Retinal pigment epithelial cell (primary cell): ENCODE measurements around the gene NWD2.

Source experiments
- DNase-seq: peaks from one replicate; pipeline ENCODE4 v3.0.0-alpha.2; 2010; ENCODE audit warnings: low read depth
- H3K4me3 ChIP-seq: 2 replicates; pipeline ENCODE4 v1.5.1; 2011; ENCODE audit warnings: mild to moderate bottlenecking, low read length, control low read depth, moderate library complexity
- TF ChIP-seq, protein P1 (sequence below): conservative IDR thresholded peaks from 2 replicates; pipeline ENCODE4 v1.5.1; 2011; ENCODE audit warnings: low read depth, low read length, control low read depth, inconsistent platforms

The NWD2 gene

DNA sequence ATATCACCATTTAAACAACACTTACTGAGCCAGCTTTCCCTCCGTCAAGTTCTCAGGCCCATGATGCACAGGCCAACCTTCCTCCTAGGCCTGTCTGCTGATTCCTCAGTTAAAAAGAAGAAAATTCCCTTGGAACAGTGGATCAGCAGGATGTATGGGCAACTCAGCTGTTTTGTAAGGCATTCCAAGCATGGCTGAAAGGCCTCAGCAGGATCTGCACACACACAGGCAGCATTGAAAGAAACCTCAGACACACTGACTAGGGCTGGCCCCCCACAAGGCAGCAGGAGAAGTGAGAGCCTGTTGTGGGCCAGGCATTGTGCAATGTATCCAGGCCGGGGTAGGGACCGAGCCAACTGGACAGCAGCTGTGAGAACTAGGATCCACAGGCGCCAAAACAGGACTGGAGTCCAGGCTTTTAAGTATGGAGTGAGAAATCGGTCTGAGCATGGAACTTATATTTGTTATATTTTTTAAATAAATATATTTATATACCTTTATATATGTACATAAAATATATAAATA lies 171.4 kb downstream of the NWD2 start:
- TF ChIP-seq, protein P1, sequence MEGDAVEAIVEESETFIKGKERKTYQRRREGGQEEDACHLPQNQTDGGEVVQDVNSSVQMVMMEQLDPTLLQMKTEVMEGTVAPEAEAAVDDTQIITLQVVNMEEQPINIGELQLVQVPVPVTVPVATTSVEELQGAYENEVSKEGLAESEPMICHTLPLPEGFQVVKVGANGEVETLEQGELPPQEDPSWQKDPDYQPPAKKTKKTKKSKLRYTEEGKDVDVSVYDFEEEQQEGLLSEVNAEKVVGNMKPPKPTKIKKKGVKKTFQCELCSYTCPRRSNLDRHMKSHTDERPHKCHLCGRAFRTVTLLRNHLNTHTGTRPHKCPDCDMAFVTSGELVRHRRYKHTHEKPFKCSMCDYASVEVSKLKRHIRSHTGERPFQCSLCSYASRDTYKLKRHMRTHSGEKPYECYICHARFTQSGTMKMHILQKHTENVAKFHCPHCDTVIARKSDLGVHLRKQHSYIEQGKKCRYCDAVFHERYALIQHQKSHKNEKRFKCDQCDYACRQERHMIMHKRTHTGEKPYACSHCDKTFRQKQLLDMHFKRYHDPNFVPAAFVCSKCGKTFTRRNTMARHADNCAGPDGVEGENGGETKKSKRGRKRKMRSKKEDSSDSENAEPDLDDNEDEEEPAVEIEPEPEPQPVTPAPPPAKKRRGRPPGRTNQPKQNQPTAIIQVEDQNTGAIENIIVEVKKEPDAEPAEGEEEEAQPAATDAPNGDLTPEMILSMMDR = no peak
- no peak overlapping the region for H3K4me3 ChIP-seq
- DNase-seq = no peak

DNA sequence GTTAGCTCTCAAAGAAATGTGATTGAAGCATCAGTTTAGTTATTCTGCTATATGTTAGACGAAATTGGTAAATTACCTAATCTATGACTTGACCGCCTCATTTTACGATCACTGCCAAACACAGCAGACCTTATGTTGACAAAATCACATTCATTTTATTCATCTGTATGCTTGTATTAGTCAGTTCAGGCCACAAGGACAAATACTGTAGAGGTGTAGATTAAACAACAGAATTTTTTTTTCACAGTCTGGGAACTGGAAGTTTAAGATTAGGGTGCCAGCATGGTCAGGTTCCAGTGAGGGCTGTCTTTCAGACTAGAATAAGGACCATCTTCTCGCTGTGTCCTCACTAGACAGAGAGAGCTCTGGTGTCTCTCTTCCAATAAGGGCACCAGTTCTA lies 177.1 kb downstream of the NWD2 start:
- no peak overlapping the region for H3K4me3 ChIP-seq
- DNase-seq = no peak
- TF ChIP-seq, protein P1 = no peak

DNA sequence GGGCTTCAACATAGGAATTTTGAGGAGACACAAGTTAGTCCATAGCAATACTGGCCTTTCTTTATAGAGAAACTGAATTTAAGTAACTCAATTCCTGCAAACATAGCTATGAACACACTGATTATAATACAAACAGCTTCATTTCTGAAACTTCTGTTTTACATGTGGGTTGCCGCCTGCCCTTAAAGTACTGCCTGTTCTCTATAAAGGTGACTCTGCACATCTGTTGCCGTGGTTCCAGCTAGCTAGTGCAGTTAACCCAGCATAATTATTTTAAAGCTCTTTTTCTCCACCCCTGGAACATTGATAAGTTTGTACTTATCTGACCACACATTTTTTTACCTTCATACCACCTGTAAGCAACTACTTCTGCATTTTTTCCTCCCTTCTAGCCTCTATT lies 177.6 kb downstream of the NWD2 start:
- TF ChIP-seq, protein P1 = no peak
- DNase-seq = no peak
- no peak overlapping the region for H3K4me3 ChIP-seq

DNA sequence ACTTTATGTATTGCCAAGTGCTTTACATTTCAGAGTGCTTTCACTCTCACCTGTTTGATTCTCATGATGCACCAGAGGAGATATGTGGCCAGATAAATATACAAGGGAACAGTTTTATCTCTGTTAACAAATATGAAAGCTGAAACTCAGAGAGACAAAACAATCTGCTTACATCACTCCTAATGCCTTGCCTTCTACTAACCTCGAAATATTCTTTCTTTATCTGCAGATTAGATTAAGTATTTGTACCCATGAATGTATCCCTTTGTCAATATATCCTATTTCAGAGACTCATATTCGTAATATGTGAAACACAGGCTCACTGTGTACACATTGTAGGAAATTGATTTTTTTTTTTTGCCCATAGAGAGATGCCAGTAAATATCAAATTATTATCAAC lies 178.1 kb downstream of the NWD2 start:
- H3K4me3 ChIP-seq = no peak overlapping the region
- DNase-seq = no peak
- TF ChIP-seq, protein P1 = no peak

DNA sequence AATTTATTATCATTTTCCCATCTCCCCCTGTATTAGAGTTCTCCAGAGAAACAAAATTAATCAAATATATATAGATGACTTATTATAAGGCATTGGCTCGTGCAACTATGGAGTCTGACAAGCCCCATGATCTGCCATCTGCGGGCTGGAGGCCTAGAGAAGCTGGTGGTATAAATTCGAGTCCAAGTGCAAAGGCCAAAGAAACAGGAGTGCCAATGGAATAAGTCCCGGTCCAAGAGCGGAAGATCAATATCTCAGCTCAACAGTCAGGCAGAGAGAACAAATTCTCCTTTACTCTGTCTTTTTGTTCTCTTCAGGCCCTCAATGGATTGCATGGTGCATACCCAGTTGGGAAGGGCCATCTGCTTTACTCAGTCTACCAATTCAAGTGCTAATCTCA lies 178.8 kb downstream of the NWD2 start:
- TF ChIP-seq, protein P1 = no peak
- DNase-seq = no peak
- no peak overlapping the region for H3K4me3 ChIP-seq

DNA sequence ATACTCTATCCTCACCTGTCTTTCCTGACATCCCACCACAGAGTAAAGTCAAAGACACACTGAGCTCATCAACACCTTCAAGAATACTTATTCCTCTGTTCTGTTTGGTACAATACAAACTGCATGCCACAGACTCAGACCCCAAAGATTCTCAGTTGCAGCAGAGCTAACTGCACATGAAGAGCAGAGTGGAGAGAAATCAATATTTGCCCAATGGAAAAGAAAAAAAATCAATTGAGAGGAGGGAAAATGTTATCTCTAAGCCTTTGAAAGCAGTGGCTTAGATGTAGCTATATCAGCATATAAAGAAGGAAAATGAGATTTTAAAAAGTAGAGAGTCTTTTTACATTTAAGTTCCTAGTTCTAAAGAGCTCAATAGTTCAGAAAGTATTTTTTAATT lies 180.2 kb downstream of the NWD2 start:
- TF ChIP-seq, protein P1 = no peak
- no peak overlapping the region for H3K4me3 ChIP-seq
- DNase-seq = no peak

DNA sequence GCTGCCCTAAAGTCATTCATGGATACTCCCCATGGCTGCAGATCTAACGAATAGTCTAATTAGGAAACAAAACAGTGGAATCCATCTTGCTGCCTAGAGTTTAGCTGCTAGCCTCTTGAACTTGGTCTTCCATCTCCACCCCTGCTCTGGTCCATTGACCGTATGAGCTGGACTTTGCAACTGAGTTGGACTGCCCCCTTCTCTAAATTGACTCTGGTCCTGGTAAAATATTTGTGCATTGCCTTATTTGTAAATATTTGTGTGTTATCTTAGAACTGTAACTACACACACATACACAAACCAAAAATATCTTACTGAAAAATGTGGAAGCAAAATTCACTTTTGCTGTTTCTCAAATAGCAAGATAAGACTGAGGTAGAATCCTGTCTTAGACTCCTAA lies 181.3 kb downstream of the NWD2 start:
- no peak for DNase-seq
- TF ChIP-seq, protein P1 = no peak
- no peak overlapping the region for H3K4me3 ChIP-seq
